GM21423 (cell line): ENCODE results near the gene PTPRN2.
"Not testable (repeated sequence)": the region's sequence is repeated elsewhere in the genome, so short reads cannot be mapped to it uniquely, and the experiment has no call there.

Experiments
- ATAC-seq: cut with Tn5 transposase; IDR thresholded peaks from one replicate; pipeline ENCODE4 v1.9.1; 2021; ENCODE audit warnings: mild to moderate bottlenecking, moderate library complexity; ENCODE audit not compliant: unreplicated experiment

The PTPRN2 gene

GRCh38 chr7:158406364-158406763, 181.3 kb downstream of the PTPRN2 start:
- no peak for ATAC-seq

- not testable (repeated sequence) for ATAC-seq
Measured at GRCh38 chr7:158405771-158406170, 181.9 kb downstream of the PTPRN2 start.

GRCh38 chr7:158405324-158405723, 182.3 kb downstream of the PTPRN2 start:
- no peak for ATAC-seq

GRCh38 chr7:158404031-158404761, 183.4 kb downstream of the PTPRN2 start:
- no peak for ATAC-seq

- no peak for ATAC-seq
Measured at GRCh38 chr7:158403013-158403821, 184.4 kb downstream of the PTPRN2 start.

GRCh38 chr7:158402471-158402870, 185.2 kb downstream of the PTPRN2 start:
- ATAC-seq = no peak

- no peak for ATAC-seq
Measured at GRCh38 chr7:158401826-158402225, 185.8 kb downstream of the PTPRN2 start.

- no peak for ATAC-seq
Measured at GRCh38 chr7:158401295-158401694, 186.3 kb downstream of the PTPRN2 start.

- no peak for ATAC-seq
Measured at GRCh38 chr7:158400601-158401225, 186.9 kb downstream of the PTPRN2 start.

GRCh38 chr7:158399762-158400161, 187.9 kb downstream of the PTPRN2 start:
- no peak for ATAC-seq

- no peak for ATAC-seq
Measured at GRCh38 chr7:158398750-158399149, 188.9 kb downstream of the PTPRN2 start.

GRCh38 chr7:158397885-158398284, 189.7 kb downstream of the PTPRN2 start:
- ATAC-seq = no peak

- ATAC-seq = no peak
Measured at GRCh38 chr7:158396982-158397862, 190.4 kb downstream of the PTPRN2 start.

- ATAC-seq = no peak
Measured at GRCh38 chr7:158396301-158396905, 191.2 kb downstream of the PTPRN2 start.

GRCh38 chr7:158395780-158396278, 191.8 kb downstream of the PTPRN2 start:
- no peak for ATAC-seq

GRCh38 chr7:158395349-158395748, 192.3 kb downstream of the PTPRN2 start:
- no peak for ATAC-seq

GRCh38 chr7:158394936-158395335, 192.7 kb downstream of the PTPRN2 start:
- ATAC-seq = no peak

- no peak for ATAC-seq
Measured at GRCh38 chr7:158393926-158394625, 193.5 kb downstream of the PTPRN2 start.

- ATAC-seq = no peak
Measured at GRCh38 chr7:158392251-158392650, 195.4 kb downstream of the PTPRN2 start.

GRCh38 chr7:158391541-158391940, 196.1 kb downstream of the PTPRN2 start:
- ATAC-seq = no peak
